SK-N-MC (cell line): ENCODE measurements around the gene KCNJ1.

Source experiments
- EZH2 ChIP-seq: fragments of 200-600 bp; sonication (generic); IDR thresholded peaks from one replicate; pipeline ENCODE4 v1.6.1; 2017; ENCODE audit warnings: antibody characterized with exemption
- FOXP2 ChIP-seq: optimal IDR thresholded peaks from 2 replicates; pipeline ENCODE3; 2011; ENCODE audit warnings: mild to moderate bottlenecking, moderate library complexity; ENCODE audit not compliant: insufficient read depth; ENCODE audit errors: extremely low read length, control extremely low read depth
- POLR2AphosphoS5 ChIP-seq: IDR thresholded peaks from 2 replicates; pipeline ENCODE4 v1.6.1; 2012; ENCODE audit warnings: mild to moderate bottlenecking, low read depth, low read length, borderline replicate concordance

- TF ChIP-seq POLR2AphosphoS5 (no peak), EZH2 (no peak), FOXP2 (no peak)
Measured at GRCh38 chr11:128911701-128912100, 44.6 kb upstream of the KCNJ1 start.
